Measurements from ENCODE around the gene MBTD1.

MBTD1 gene

DNA sequence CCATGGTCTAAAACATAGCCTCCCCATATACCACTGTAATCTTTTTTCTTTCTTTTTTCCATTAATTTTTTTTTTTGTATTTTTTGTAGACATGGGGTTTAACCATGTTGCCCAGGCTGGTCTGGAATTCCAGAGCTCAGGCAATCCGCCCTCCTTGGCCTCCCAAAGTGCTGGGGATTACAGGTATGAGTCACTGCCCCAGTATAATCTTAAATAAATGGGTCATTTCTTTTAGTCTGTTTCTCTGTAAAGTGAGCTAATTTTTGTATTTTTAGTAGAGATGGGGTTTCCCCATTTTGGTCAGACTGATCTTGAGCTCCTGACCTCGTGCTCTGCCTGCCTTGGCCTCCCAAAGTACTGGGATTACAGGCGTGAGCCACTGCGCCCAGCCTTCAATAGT is 112.2 kb downstream of the MBTD1 start:
- DNase-seq (ENCODE audit: low read depth in 3 of 3): no peak

DNA sequence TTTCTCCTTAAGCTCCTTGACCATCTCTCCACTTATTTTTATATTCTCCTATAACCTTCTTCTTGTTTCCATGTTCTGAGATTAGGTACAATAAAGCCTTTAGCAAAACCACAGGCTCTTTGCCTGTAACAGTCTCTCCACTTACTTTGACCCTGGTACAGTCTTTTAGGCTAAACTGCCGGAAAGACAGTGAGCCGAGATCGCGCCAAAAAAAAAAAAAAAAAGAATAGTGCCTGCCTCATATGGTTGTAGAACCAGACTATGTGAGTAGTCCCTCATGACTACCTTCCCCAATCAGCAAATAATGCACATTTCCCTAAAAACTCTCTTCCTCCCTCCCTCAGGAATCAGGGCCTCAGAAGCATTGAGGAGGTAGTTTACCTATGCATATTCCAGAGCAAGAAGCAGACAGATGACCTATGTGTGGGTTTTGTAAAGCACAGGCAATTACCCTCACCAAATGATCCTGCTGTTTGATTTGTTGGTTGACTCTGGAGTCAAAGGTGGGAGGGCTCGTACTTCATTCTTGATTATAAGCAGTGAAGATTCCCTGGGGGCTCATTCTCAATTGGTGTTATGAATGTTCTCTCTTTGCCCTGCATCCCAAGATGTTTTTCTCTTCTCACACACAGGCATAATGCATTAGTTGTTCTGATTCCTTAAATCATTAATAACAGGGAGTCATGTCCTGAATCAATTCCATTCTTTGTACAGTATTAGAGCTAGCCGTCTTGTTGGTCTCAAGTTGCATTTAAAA is 115.4 kb downstream of the MBTD1 start:
- DNase-seq (ENCODE audit: low read depth in 3 of 3): no peak

DNA sequence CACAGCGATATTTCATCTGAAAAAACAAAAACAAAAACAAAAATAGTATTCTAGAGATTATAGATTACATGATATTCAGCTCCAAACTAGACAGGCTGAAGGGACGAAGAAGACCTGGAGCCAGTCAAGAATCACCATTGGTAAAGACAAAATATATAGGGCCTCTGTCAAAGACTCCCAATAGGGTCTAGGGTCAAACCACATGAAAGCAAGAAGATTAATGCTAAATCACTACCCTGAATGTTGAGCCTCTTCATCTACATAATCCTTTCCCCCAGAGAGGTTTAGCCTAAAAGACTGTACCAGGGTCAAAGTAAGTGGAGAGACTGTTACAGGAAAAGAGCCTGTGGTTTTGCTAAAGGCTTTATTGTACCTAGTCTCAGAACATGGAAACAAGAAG is 117.3 kb downstream of the MBTD1 start:
- no peak for DNase-seq (ENCODE audit: low read depth in 3 of 3)

DNA sequence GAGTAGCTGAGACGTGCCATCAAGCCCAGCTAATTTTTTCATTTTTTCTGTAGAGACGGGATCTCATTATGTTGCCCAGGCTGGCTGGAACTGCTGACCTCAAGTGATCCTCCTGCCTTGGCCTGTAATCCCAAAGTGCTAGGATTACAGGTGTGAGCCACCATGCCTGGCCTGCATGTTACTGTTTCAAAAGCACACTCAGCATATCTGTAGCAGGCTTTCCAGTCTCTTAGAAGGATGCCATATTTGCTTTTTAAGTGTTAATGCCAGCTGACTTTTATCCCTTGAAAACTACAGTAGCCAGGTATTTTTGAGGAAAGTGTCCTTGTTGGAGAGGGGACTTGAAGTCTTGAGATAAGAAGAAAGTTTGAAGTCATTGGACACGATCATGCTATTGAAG is 123.9 kb downstream of the MBTD1 start:
- no peak for DNase-seq (ENCODE audit: low read depth in 3 of 3)

DNA sequence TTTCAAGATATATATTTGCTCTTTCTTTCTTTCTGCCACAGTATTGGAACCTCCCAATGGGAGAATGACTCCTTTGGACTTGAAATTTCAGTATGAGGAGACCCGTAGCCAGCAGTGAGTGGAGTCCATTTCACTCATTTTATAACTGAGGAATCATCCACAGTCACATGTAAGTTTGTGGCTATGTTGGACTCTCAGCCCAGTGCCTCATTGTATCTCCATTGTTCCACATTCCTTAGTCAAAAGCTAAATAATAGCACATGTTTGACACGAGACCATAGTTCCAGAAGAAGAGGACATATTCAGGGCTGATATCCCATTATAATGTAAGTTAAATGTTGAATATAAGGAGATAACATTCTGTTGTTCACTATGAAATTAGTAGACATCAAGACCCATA is 126.5 kb downstream of the MBTD1 start:
- no peak for DNase-seq (ENCODE audit: low read depth in 3 of 3)

- DNase-seq (ENCODE audit: low read depth in 3 of 3): no peak
Measured at GRCh38 chr17:51132964-51133319, 126.9 kb downstream of the MBTD1 start.

GRCh38 chr17:51128076-51128475 is 131.8 kb downstream of the MBTD1 start:
- no peak for DNase-seq (ENCODE audit: low read depth in 3 of 3)
